H1 (cell line): Measurements from ENCODE around the gene SEMA3G. TPM values are rescaled to one million over a fixed set of nuclear protein-coding genes. Genes with fewer than 3 reads are reported as not detected.

Experiments used
- CTCF ChIA-PET: fragments of 300-600 bp; sonication (Branson Sonifier 250); formaldehyde crosslinking; loops from one replicate; lab custom pipeline; 2021; ENCODE audit not compliant: partially characterized antibody; lab: Charles Lee
- POLR2A ChIA-PET: fragments of 300-600 bp; sonication (Branson Sonifier 250); formaldehyde crosslinking; loops from one replicate; lab custom pipeline; 2021; ENCODE audit warnings: inconsistent platforms; ENCODE audit not compliant: partially characterized antibody; lab: Charles Lee
- DNase-seq, 2 experiments: peaks; one replicate each; pipeline versions ENCODE4 v3.0.0 to v3.0.0-alpha.2; 2010 to 2022; ENCODE audit warnings: low spot score in 2 of 2, low read depth in 1 of 2, mixed read lengths in 1 of 2
- FAIRE-seq: peaks from 2 replicates; lab custom pipeline; 2011; peaks lifted over from hg19 to GRCh38; lab: Jason Lieb, UNC
- H2AFZ ChIP-seq: 2 replicates; pipeline ENCODE4 v1.8.1; 2012; ENCODE audit warnings: low read length, inconsistent platforms
- H2AK5ac ChIP-seq: 2 replicates; pipeline ENCODE4 v1.6.1; 2013; ENCODE audit warnings: low read depth, low read length
- H2BK120ac ChIP-seq: replicated peaks from 2 replicates; pipeline ENCODE3; 2013; ENCODE audit warnings: low read depth, low read length, inconsistent platforms
- H2BK12ac ChIP-seq: 2 replicates; pipeline ENCODE4 v1.6.1; 2013; ENCODE audit warnings: low read depth, low read length
- H2BK15ac ChIP-seq: 2 replicates; pipeline ENCODE4 v1.6.1; 2013; ENCODE audit warnings: low read length
- H2BK20ac ChIP-seq: 2 replicates; pipeline ENCODE4 v1.6.1; 2013; ENCODE audit warnings: low read length
- H2BK5ac ChIP-seq: 2 replicates; pipeline ENCODE4 v1.6.1; 2013; ENCODE audit warnings: low read depth, low read length
- H3K14ac ChIP-seq: 2 replicates; pipeline ENCODE4 v1.6.1; 2013; ENCODE audit warnings: inconsistent platforms; ENCODE audit not compliant: insufficient read length
- H3K18ac ChIP-seq: 2 replicates; pipeline ENCODE4 v1.6.1; 2013; ENCODE audit warnings: low read length; ENCODE audit errors: extremely low read depth
- H3K23ac ChIP-seq: 2 replicates; pipeline ENCODE4 v1.6.1; 2013; ENCODE audit warnings: inconsistent platforms; ENCODE audit not compliant: insufficient read length
- H3K23me2 ChIP-seq: 2 replicates; pipeline ENCODE4 v1.6.1; 2013; ENCODE audit warnings: low read depth, low read length
- H3K27ac ChIP-seq: 2 replicates; pipeline ENCODE4 v1.6.1; 2011; ENCODE audit warnings: low read depth, low read length, inconsistent platforms
- H3K27me3 ChIP-seq, 4 experiments: replicated peaks in 1 of 4; 1 replicate in 1 of 4; 2 replicates in 3 of 4; pipeline versions ENCODE4 v1.6.1 to v1.8.1; 2011 to 2013; ENCODE audit warnings: low read length in 3 of 4, mild to moderate bottlenecking in 3 of 4, inconsistent platforms in 2 of 4, mixed read lengths in 2 of 4, moderate library complexity in 1 of 4; ENCODE audit not compliant: control insufficient read depth in 3 of 4, insufficient read depth in 3 of 4; ENCODE audit errors: extremely low read depth in 1 of 4
- H3K36me3 ChIP-seq, 4 experiments: 2 replicates each; pipeline versions ENCODE4 v1.6.1 to v1.8.1; 2011 to 2013; ENCODE audit warnings: mild to moderate bottlenecking in 4 of 4, low read length in 3 of 4, moderate library complexity in 2 of 4, control low read depth in 1 of 4, inconsistent platforms in 1 of 4; ENCODE audit not compliant: insufficient read depth in 4 of 4, control insufficient read depth in 2 of 4
- H3K4ac ChIP-seq: replicated peaks from 2 replicates; pipeline ENCODE3; 2013; ENCODE audit warnings: low read length, low read depth, mixed read lengths, inconsistent platforms; ENCODE audit not compliant: insufficient read length
- H3K4me1 ChIP-seq, 4 experiments: replicated peaks in 1 of 4; 1 replicate in 1 of 4; 2 replicates in 3 of 4; pipeline versions ENCODE4 v1.6.1 to v1.8.1; 2011 to 2013; ENCODE audit warnings: low read length in 3 of 4, inconsistent platforms in 2 of 4, mixed read lengths in 1 of 4; ENCODE audit not compliant: insufficient read depth in 4 of 4, control insufficient read depth in 3 of 4
- H3K4me2 ChIP-seq, 2 experiments: 2 replicates each; pipeline versions ENCODE4 v1.6.1 to v1.8.1; 2011 to 2013; ENCODE audit warnings: low read depth in 2 of 2, low read length in 2 of 2, control low read depth in 1 of 2, inconsistent platforms in 1 of 2, mild to moderate bottlenecking in 1 of 2; ENCODE audit not compliant: insufficient read depth in 1 of 2
- H3K4me3 ChIP-seq, 4 experiments: fragments of 200-600, 300-600 bp in 1 of 4; sonication (generic), shearing (Covaris generic), sonication (Bioruptor Twin) in 1 of 4; 2 replicates each; pipeline versions ENCODE4 v1.5.1 to v1.8.1; 2011 to 2016; ENCODE audit warnings: low read length in 4 of 4, low read depth in 3 of 4, control low read depth in 2 of 4, inconsistent platforms in 2 of 4, mild to moderate bottlenecking in 2 of 4, mixed read lengths in 1 of 4, moderate library complexity in 1 of 4; ENCODE audit not compliant: insufficient read depth in 2 of 4; ENCODE audit errors: extremely low read depth in 1 of 4
- H3K56ac ChIP-seq: replicated peaks from 2 replicates; pipeline ENCODE3; 2013; ENCODE audit warnings: low read depth, mild to moderate bottlenecking, mixed read lengths, low read length, inconsistent platforms; ENCODE audit not compliant: insufficient read length
- H3K79me1 ChIP-seq: 2 replicates; pipeline ENCODE4 v1.6.1; 2013; ENCODE audit warnings: low read depth, low read length, control low read depth
- H3K79me2 ChIP-seq, 2 experiments: 2 replicates each; pipeline versions ENCODE4 v1.6.1 to v1.8.1; 2012 to 2013; ENCODE audit warnings: low read length in 2 of 2, mild to moderate bottlenecking in 2 of 2, inconsistent platforms in 1 of 2; ENCODE audit not compliant: insufficient read depth in 2 of 2, control insufficient read depth in 1 of 2
- H3K9ac ChIP-seq, 4 experiments: replicated peaks in 1 of 4; 1 replicate in 1 of 4; 2 replicates in 3 of 4; pipeline versions ENCODE4 v1.6.1 to v1.8.1; 2011 to 2013; ENCODE audit warnings: low read depth in 3 of 4, low read length in 3 of 4, control low read depth in 2 of 4, mild to moderate bottlenecking in 2 of 4, moderate library complexity in 2 of 4, inconsistent platforms in 1 of 4; ENCODE audit errors: extremely low read depth in 1 of 4
- H3K9me3 ChIP-seq, 2 experiments: 2 replicates each; pipeline versions ENCODE4 v1.6.1 to v1.8.1; 2012 to 2013; ENCODE audit warnings: mild to moderate bottlenecking in 2 of 2, moderate library complexity in 2 of 2, control low read depth in 1 of 2, inconsistent platforms in 1 of 2, low read depth in 1 of 2, low read length in 1 of 2, mixed read lengths in 1 of 2; ENCODE audit not compliant: insufficient read depth in 2 of 2
- H4K20me1 ChIP-seq, 2 experiments: replicated peaks in 1 of 2; 2 replicates each; pipeline versions ENCODE3 to v1.8.1; 2011 to 2013; ENCODE audit warnings: inconsistent platforms in 2 of 2, low read length in 2 of 2, mild to moderate bottlenecking in 1 of 2; ENCODE audit not compliant: insufficient read depth in 2 of 2, control insufficient read depth in 1 of 2
- H4K5ac ChIP-seq: 2 replicates; pipeline ENCODE4 v1.6.1; 2013; ENCODE audit warnings: low read length, low read depth, mixed read lengths, inconsistent platforms; ENCODE audit not compliant: insufficient read length
- H4K8ac ChIP-seq: 2 replicates; pipeline ENCODE4 v1.8.0; 2013; ENCODE audit warnings: mild to moderate bottlenecking, moderate library complexity, low read length, inconsistent platforms; ENCODE audit not compliant: insufficient read depth; ENCODE audit errors: extremely low read depth
- H4K91ac ChIP-seq: replicated peaks from 2 replicates; pipeline ENCODE3; 2013; ENCODE audit warnings: low read length, mixed read lengths, inconsistent platforms; ENCODE audit not compliant: insufficient read length
- BCL11A ChIP-seq, 2 experiments: IDR thresholded peaks; one replicate each; pipeline ENCODE4 v1.6.1; 2011; ENCODE audit warnings: low read depth in 2 of 2, low read length in 2 of 2, mild to moderate bottlenecking in 2 of 2
- CBX5 ChIP-seq: fragments of 300-800, 300-1000 bp; sonication (generic); IDR thresholded peaks from 2 replicates; pipeline ENCODE4 v1.7.1; 2016; ENCODE audit warnings: antibody characterized with exemption, low read length, low read depth
- CEBPB ChIP-seq: IDR thresholded peaks from 2 replicates; pipeline ENCODE4 v1.6.1; 2012; ENCODE audit warnings: low read depth, low read length
- E2F6 ChIP-seq: IDR thresholded peaks from 2 replicates; pipeline ENCODE4 v1.6.1; 2012; ENCODE audit warnings: inconsistent platforms
- HDAC6 ChIP-seq: IDR thresholded peaks from one replicate; pipeline ENCODE4 v1.7.1; 2012; ENCODE audit warnings: low read depth, mild to moderate bottlenecking, inconsistent platforms, low read length, moderate library complexity
- JUND ChIP-seq: IDR thresholded peaks from 2 replicates; pipeline ENCODE4 v1.6.1; 2011; ENCODE audit warnings: mild to moderate bottlenecking, improper control_type of control experiment, low read length
- KDM5A ChIP-seq: fragments of 200-600 bp; IDR thresholded peaks from 2 replicates; pipeline ENCODE4 v1.7.1; 2012; ENCODE audit warnings: mild to moderate bottlenecking, low read length, inconsistent platforms, mixed read lengths
- POLR2A ChIP-seq, 2 experiments: IDR thresholded peaks; 1 replicate in 1 of 2; 2 replicates in 1 of 2; pipeline ENCODE4 v1.6.1; 2011; ENCODE audit warnings: low read depth in 2 of 2, low read length in 2 of 2, mild to moderate bottlenecking in 2 of 2; ENCODE audit errors: control extremely low read depth in 1 of 2
- POLR2AphosphoS5 ChIP-seq: IDR thresholded peaks from 2 replicates; pipeline ENCODE4 v1.6.1; 2011; ENCODE audit warnings: low read depth, low read length
- RFX5 ChIP-seq: IDR thresholded peaks from 2 replicates; pipeline ENCODE4 v1.6.1; 2011; ENCODE audit warnings: low read depth, low read length, improper control_type of control experiment, borderline replicate concordance
- RNF2 ChIP-seq: fragments of 200-900, 300-1000 bp; sonication (generic); IDR thresholded peaks from 2 replicates; pipeline ENCODE4 v1.7.1; 2016; ENCODE audit warnings: borderline replicate concordance, low read depth, mild to moderate bottlenecking, antibody characterized with exemption, low read length; ENCODE audit not compliant: poor library complexity, severe bottlenecking; ENCODE audit errors: missing control alignments
- SP2 ChIP-seq: IDR thresholded peaks from 2 replicates; pipeline ENCODE4 v1.6.1; 2012; ENCODE audit warnings: mild to moderate bottlenecking, low read length, inconsistent platforms
- TCF12 ChIP-seq: IDR thresholded peaks from 2 replicates; pipeline ENCODE4 v1.6.1; 2011; ENCODE audit warnings: low read depth, mild to moderate bottlenecking, low read length
- TEAD4 ChIP-seq: IDR thresholded peaks from 2 replicates; pipeline ENCODE4 v1.6.1; 2012; ENCODE audit warnings: low read depth, low read length, inconsistent platforms, mixed read lengths
- WGBS, 2 experiments: shearing (Covaris generic) in 1 of 2; methylation state at CpG; one replicate each; pipeline versions ENCODE4 v1.1.6 to v1.1.7; 2013 to 2015; ENCODE audit warnings: low lambda C conversion rate in 2 of 2, mixed read lengths in 2 of 2, inconsistent platforms in 1 of 2, low coverage in 1 of 2, missing lambda C conversion rate in 1 of 2; ENCODE audit not compliant: insufficient replicate concordance in 2 of 2, insufficient coverage in 1 of 2, insufficient read length in 1 of 2; ENCODE audit errors: extremely low coverage in 1 of 2, missing lambda C conversion rate in 1 of 2; 5-methylcytosine and 5-hydroxymethylcytosine counted together
- polyA plus RNA-seq, 7 experiments: library from polyadenylated mRNA; depleted of rRNA in 3 of 7; stranded (reverse) in 5 of 7; unstranded in 2 of 7; fragments of >200 nt in 5 of 7; fragments of 200-250 nt in 2 of 7; gene quantifications; 1 replicate in 5 of 7; 2 replicates in 1 of 7; 4 replicates in 1 of 7; pipeline versions ENCODE4 v1.2.1 to v1.2.3, GENCODE V29; 2011 to 2013; ENCODE audit warnings: missing spikeins in 2 of 7, mixed read lengths in 2 of 7
- total RNA-seq: library from RNA; stranded (reverse); fragmentation: NEBNext Ultra II Directional; extraction: Animal tissue kit (Norgen Biotek cat#: 25700); gene quantifications from 2 replicates; pipeline ENCODE4 v1.2.1, GENCODE V29; 2021

SEMA3G gene
- total and polyA plus RNA-seq, 2 of the 8 experiments (the other 6 are each of a cell fraction or from before 2014, with no cell fraction given), result 0.95 to 1.5 TPM

- no peak overlapping the region for H3K27ac ChIP-seq
- no peak overlapping the region for H3K4ac ChIP-seq
- no peak overlapping the region for H3K18ac ChIP-seq
- peak overlapping the region; percentile 90; the same call in 1 of the 2 replicates for H2BK12ac ChIP-seq
- ChIA-PET POLR2A (interaction anchor here (0.6 to 12.3 kb wide), 5 partner anchors 8 to 91 kb away, joined by 3 to 112 read pairs (median 6); no protein-coding TSS in a partner anchor), CTCF (interaction anchor here (0.6 to 12.8 kb wide), 8 partner anchors 7 to 173 kb away, joined by 3 to 109 read pairs (median 4); partner anchors contain the start of genes SEMA3G and WDR82)
- no peak overlapping the region for H4K91ac ChIP-seq
- no peaks in the 10 kb centered on the region for H3K9me3 ChIP-seq
- H4K5ac ChIP-seq, result no peak overlapping the region
- peak overlapping the region; percentile 66; the same call in 1 of the 2 replicates for H2BK5ac ChIP-seq
- H4K8ac ChIP-seq, result no peak overlapping the region
- H3K14ac ChIP-seq, result no peak overlapping the region
- no peaks in the 10 kb centered on the region for H3K27me3 ChIP-seq
- H3K79me1 ChIP-seq, result no peaks in the 10 kb centered on the region; the same call in 1 of the 2 replicates
- no peak overlapping the region for H2BK120ac ChIP-seq
- peaks cover 8% of the 10 kb centered on the region for H3K23me2 ChIP-seq
- H3K36me3 ChIP-seq, result no peaks in the 10 kb centered on the region
- peaks cover 0 to 13% of the 10 kb centered on the region in 2 experiments; a peak in 2 of 4 replicates for H3K79me2 ChIP-seq
- H3K4me1 ChIP-seq, result peaks cover 0 to 32% (median 14%) of the 10 kb centered on the region in 4 experiments; a peak in 6 of 7 replicates
- H3K9ac ChIP-seq, result no peak overlapping the region
- H3K4me2 ChIP-seq, result no peak overlapping the region
- FAIRE-seq (no peak), DNase-seq (no peak)
- H3K23ac ChIP-seq, result no peak overlapping the region
- H2AK5ac ChIP-seq, result no peak overlapping the region
- no peaks in the 10 kb centered on the region for H4K20me1 ChIP-seq
- no peak overlapping the region for H2BK20ac ChIP-seq
- H2BK15ac ChIP-seq, result 0 out of 2 replicates have a peak overlapping the region, but pooled peaks have one; percentile 88
- no peak overlapping the region for H3K56ac ChIP-seq
- H3K4me3 ChIP-seq, result no peak overlapping the region
- no peak overlapping the region for H2AFZ ChIP-seq
- 90% methylated on average over 6 of the region's 6 CpGs; no CpG with 5 or more reads in 1 of the 2 experiments for WGBS, 2 experiments
- TF ChIP-seq RFX5 (no peak), E2F6 (no peak), TEAD4 (no peak), POLR2A (IDR thresholded peaks at IDR 0.05; ENCODE audit: control extremely low read depth in 1 of 2, low read depth in 2 of 2, low read length in 2 of 2) (no peak), RNF2 (no peak), POLR2AphosphoS5 (no peak), HDAC6 (no peak), CBX5 (no peak), BCL11A (IDR thresholded peaks at IDR 0.05; ENCODE audit: low read depth in 2 of 2, low read length in 2 of 2) (no peak), CEBPB (no peak), TCF12 (no peak), KDM5A (no peak), JUND (no peak), SP2 (no peak)
These were observed 7.2 kb upstream of the SEMA3G start for GRCh38 chr3:52452126-52452525.
